ENCODE measurements around the gene PHLPP1.

DNA sequence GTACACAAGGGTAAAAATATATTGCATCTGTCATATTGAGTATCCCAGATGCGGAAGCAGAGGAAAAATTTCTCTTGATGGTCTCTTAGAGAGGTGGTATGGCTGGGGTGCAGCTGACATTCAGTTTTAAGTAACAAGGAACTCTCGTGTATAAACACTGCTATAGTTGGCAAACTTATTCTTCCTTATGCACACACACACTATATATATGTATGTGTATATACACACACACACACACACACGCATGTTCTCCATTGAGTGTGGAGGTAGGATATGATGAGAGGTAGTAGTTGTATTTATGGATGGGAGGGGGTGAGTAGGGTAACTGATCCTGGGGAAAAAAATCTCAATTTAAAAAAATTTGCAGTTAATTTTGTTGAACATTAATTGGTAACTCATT is 10.6 kb downstream of the PHLPP1 start:
- TF ChIP-seq, protein P1, sequence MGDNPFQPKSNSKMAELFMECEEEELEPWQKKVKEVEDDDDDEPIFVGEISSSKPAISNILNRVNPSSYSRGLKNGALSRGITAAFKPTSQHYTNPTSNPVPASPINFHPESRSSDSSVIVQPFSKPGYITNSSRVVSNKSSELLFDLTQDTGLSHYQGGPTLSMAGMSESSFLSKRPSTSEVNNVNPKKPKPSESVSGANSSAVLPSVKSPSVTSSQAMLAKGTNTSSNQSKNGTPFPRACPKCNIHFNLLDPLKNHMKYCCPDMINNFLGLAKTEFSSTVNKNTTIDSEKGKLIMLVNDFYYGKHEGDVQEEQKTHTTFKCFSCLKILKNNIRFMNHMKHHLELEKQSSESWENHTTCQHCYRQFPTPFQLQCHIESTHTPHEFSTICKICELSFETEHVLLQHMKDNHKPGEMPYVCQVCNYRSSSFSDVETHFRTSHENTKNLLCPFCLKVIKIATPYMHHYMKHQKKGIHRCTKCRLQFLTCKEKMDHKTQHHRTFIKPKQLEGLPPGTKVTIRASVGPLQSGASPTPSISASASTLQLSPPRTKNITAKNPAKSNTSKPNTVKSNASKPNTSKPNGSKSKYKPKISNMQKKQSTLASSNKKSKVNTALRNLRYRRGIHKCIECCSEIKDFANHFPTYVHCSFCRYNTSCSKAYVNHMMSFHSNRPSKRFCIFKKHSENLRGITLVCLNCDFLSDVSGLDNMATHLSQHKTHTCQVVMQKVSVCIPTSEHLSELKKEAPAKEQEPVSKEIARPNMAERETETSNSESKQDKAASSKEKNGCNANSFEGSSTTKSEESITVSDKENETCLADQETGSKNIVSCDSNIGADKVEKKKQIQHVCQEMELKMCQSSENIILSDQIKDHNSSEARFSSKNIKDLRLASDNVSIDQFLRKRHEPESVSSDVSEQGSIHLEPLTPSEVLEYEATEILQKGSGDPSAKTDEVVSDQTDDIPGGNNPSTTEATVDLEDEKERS (tag by site-specific recombination; IDR thresholded peaks at IDR 0.05): no peak
- TF ChIP-seq ZFP3 (tag by site-specific recombination; IDR thresholded peaks at IDR 0.05; ENCODE audit: low read depth) (no peak), ZNF140 (tag by site-specific recombination; IDR thresholded peaks at IDR 0.05) (no peak), ZNF274 (IDR thresholded peaks at IDR 0.05; ENCODE audit: low read length) (no peak), ZNF274 (tag by site-specific recombination; IDR thresholded peaks at IDR 0.05; ENCODE audit: borderline replicate concordance) (no peak), SP2 (tag by site-specific recombination; IDR thresholded peaks at IDR 0.05) (no peak), RBAK (tag by site-specific recombination; IDR thresholded peaks at IDR 0.05) (no peak)
- TF ChIP-seq, protein P2, sequence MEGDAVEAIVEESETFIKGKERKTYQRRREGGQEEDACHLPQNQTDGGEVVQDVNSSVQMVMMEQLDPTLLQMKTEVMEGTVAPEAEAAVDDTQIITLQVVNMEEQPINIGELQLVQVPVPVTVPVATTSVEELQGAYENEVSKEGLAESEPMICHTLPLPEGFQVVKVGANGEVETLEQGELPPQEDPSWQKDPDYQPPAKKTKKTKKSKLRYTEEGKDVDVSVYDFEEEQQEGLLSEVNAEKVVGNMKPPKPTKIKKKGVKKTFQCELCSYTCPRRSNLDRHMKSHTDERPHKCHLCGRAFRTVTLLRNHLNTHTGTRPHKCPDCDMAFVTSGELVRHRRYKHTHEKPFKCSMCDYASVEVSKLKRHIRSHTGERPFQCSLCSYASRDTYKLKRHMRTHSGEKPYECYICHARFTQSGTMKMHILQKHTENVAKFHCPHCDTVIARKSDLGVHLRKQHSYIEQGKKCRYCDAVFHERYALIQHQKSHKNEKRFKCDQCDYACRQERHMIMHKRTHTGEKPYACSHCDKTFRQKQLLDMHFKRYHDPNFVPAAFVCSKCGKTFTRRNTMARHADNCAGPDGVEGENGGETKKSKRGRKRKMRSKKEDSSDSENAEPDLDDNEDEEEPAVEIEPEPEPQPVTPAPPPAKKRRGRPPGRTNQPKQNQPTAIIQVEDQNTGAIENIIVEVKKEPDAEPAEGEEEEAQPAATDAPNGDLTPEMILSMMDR (tag by site-specific recombination; IDR thresholded peaks at IDR 0.05): no peak
